Measurements from ENCODE around the gene NAB2.
"Not testable (repeated sequence)": the region's sequence is repeated elsewhere in the genome, so short reads cannot be mapped to it uniquely, and the experiment has no call there.

Gene NAB2

GRCh38 chr12:57066245-57066644, 22.7 kb upstream of the NAB2 start:
- no peak overlapping the region for H3K9ac ChIP-seq (ENCODE audit: low read length in 2 of 2)
- no peaks in the 10 kb centered on the region for H3K27me3 ChIP-seq (ENCODE audit: control insufficient read depth in 1 of 2, insufficient read depth in 2 of 2, low read length in 2 of 2)
- no peak overlapping the region for H3K4me3 ChIP-seq (ENCODE audit: low read length in 2 of 2)
- H3K9me3 ChIP-seq (ENCODE audit: control insufficient read depth in 2 of 2, low read length in 2 of 2) = no peaks in the 10 kb centered on the region
- H3K4me1 ChIP-seq (ENCODE audit: control insufficient read depth, insufficient read depth, low read length) = no peaks in the 10 kb centered on the region
- no peak overlapping the region for H3K27ac ChIP-seq (ENCODE audit: low read length)
- peaks cover 7 to 12% of the 10 kb centered on the region in 2 donors for H3K36me3 ChIP-seq (ENCODE audit: control insufficient read depth in 2 of 2, insufficient read depth in 2 of 2, low read length in 2 of 2)

- Histone ChIP-seq H3K36me3 (ENCODE audit: control insufficient read depth in 2 of 2, insufficient read depth in 2 of 2, low read length in 2 of 2) (peaks cover 7 to 9% of the 10 kb centered on the region in 2 donors), H3K9ac (ENCODE audit: low read length in 2 of 2) (peak overlapping the region; percentile 37 to 71), H3K27ac (ENCODE audit: low read length) (peak overlapping the region; percentile 76), H3K4me3 (ENCODE audit: low read length in 2 of 2) (peak overlapping the region in 1 of 2 donors; percentile 5), H3K27me3 (ENCODE audit: control insufficient read depth in 1 of 2, insufficient read depth in 2 of 2, low read length in 2 of 2) (no peaks in the 10 kb centered on the region), H3K9me3 (ENCODE audit: control insufficient read depth in 2 of 2, low read length in 2 of 2) (no peaks in the 10 kb centered on the region), H3K4me1 (ENCODE audit: control insufficient read depth, insufficient read depth, low read length) (peaks cover 4% of the 10 kb centered on the region)
Observed at GRCh38 chr12:57069523-57069922, 19.4 kb upstream of the NAB2 start.

- Histone ChIP-seq H3K4me3 (ENCODE audit: low read length in 2 of 2) (peak overlapping the region in 1 of 2 donors; percentile 22), H3K36me3 (ENCODE audit: control insufficient read depth in 2 of 2, insufficient read depth in 2 of 2, low read length in 2 of 2) (peaks cover 2 to 4% of the 10 kb centered on the region in 2 donors), H3K27ac (ENCODE audit: low read length) (peak overlapping the region; percentile 55), H3K9me3 (ENCODE audit: control insufficient read depth in 2 of 2, low read length in 2 of 2) (no peaks in the 10 kb centered on the region), H3K4me1 (ENCODE audit: control insufficient read depth, insufficient read depth, low read length) (peaks cover 6% of the 10 kb centered on the region), H3K9ac (ENCODE audit: low read length in 2 of 2) (no peak overlapping the region), H3K27me3 (ENCODE audit: control insufficient read depth in 1 of 2, insufficient read depth in 2 of 2, low read length in 2 of 2) (no peaks in the 10 kb centered on the region)
Observed at GRCh38 chr12:57072661-57073060, 16.3 kb upstream of the NAB2 start.

GRCh38 chr12:57073566-57074450, 15.1 kb upstream of the NAB2 start:
- not testable (repeated sequence) for H3K27me3 ChIP-seq (ENCODE audit: control insufficient read depth in 1 of 2, insufficient read depth in 2 of 2, low read length in 2 of 2); H3K9ac ChIP-seq (ENCODE audit: low read length in 2 of 2); H3K4me3 ChIP-seq (ENCODE audit: low read length in 2 of 2); H3K27ac ChIP-seq (ENCODE audit: low read length); H3K9me3 ChIP-seq (ENCODE audit: control insufficient read depth in 2 of 2, low read length in 2 of 2); H3K36me3 ChIP-seq (ENCODE audit: control insufficient read depth in 2 of 2, insufficient read depth in 2 of 2, low read length in 2 of 2)
- H3K4me1 ChIP-seq (ENCODE audit: control insufficient read depth, insufficient read depth, low read length) = peaks cover 11% of the 10 kb centered on the region

- H3K27ac ChIP-seq (ENCODE audit: low read length) = peak within 1 kb of the TSS; percentile 84
- no peaks in the 10 kb centered on the region for H3K36me3 ChIP-seq (ENCODE audit: control insufficient read depth in 2 of 2, insufficient read depth in 2 of 2, low read length in 2 of 2)
- H3K9me3 ChIP-seq (ENCODE audit: control insufficient read depth in 2 of 2, low read length in 2 of 2) = no peaks in the 10 kb centered on the region
- H3K9ac ChIP-seq (ENCODE audit: low read length in 2 of 2) = peak within 1 kb of the TSS; percentile 75 to 79
- H3K4me1 ChIP-seq (ENCODE audit: control insufficient read depth, insufficient read depth, low read length) = peaks cover 15% of the 10 kb centered on the region
- peak within 1 kb of the TSS; percentile 76 to 83 for H3K4me3 ChIP-seq (ENCODE audit: low read length in 2 of 2)
- no peaks in the 10 kb centered on the region for H3K27me3 ChIP-seq (ENCODE audit: control insufficient read depth in 1 of 2, insufficient read depth in 2 of 2, low read length in 2 of 2)
Observed at GRCh38 chr12:57078519-57079404, 10.2 kb upstream of the NAB2 start, which contains the start of gene NEMP1. NEMP1 (minus strand) TSS chr12:57078791; CDS start chr12:57078745, 46 bp downstream.

GRCh38 chr12:57079821-57080220, 9.1 kb upstream of the NAB2 start:
- Histone ChIP-seq H3K4me1 (ENCODE audit: control insufficient read depth, insufficient read depth, low read length) (peaks cover 15% of the 10 kb centered on the region), H3K27me3 (ENCODE audit: control insufficient read depth in 1 of 2, insufficient read depth in 2 of 2, low read length in 2 of 2) (no peaks in the 10 kb centered on the region), H3K9ac (ENCODE audit: low read length in 2 of 2) (peak overlapping the region in 1 of 2 donors; percentile 75), H3K27ac (ENCODE audit: low read length) (peak overlapping the region; percentile 84), H3K36me3 (ENCODE audit: control insufficient read depth in 2 of 2, insufficient read depth in 2 of 2, low read length in 2 of 2) (no peaks in the 10 kb centered on the region), H3K4me3 (ENCODE audit: low read length in 2 of 2) (no peak overlapping the region), H3K9me3 (ENCODE audit: control insufficient read depth in 2 of 2, low read length in 2 of 2) (no peaks in the 10 kb centered on the region)

- no peak overlapping the region for H3K27ac ChIP-seq (ENCODE audit: low read length)
- H3K4me3 ChIP-seq (ENCODE audit: low read length in 2 of 2) = no peak overlapping the region
- H3K27me3 ChIP-seq (ENCODE audit: control insufficient read depth in 1 of 2, insufficient read depth in 2 of 2, low read length in 2 of 2) = no peaks in the 10 kb centered on the region
- H3K4me1 ChIP-seq (ENCODE audit: control insufficient read depth, insufficient read depth, low read length) = peaks cover 18% of the 10 kb centered on the region
- no peaks in the 10 kb centered on the region for H3K9me3 ChIP-seq (ENCODE audit: control insufficient read depth in 2 of 2, low read length in 2 of 2)
- no peak overlapping the region for H3K9ac ChIP-seq (ENCODE audit: low read length in 2 of 2)
- no peaks in the 10 kb centered on the region for H3K36me3 ChIP-seq (ENCODE audit: control insufficient read depth in 2 of 2, insufficient read depth in 2 of 2, low read length in 2 of 2)
Observed at GRCh38 chr12:57080855-57081254, 8.1 kb upstream of the NAB2 start.

- H3K4me3 ChIP-seq (ENCODE audit: low read length in 2 of 2) = peak overlapping the region; percentile 88 to 90
- peaks cover 26% of the 10 kb centered on the region for H3K4me1 ChIP-seq (ENCODE audit: control insufficient read depth, insufficient read depth, low read length)
- no peaks in the 10 kb centered on the region for H3K9me3 ChIP-seq (ENCODE audit: control insufficient read depth in 2 of 2, low read length in 2 of 2)
- H3K9ac ChIP-seq (ENCODE audit: low read length in 2 of 2) = peak overlapping the region; percentile 97 to 99
- H3K36me3 ChIP-seq (ENCODE audit: control insufficient read depth in 2 of 2, insufficient read depth in 2 of 2, low read length in 2 of 2) = peaks cover 0 to under 1% of the 10 kb centered on the region in 2 donors
- H3K27ac ChIP-seq (ENCODE audit: low read length) = peak overlapping the region; percentile 100
- no peaks in the 10 kb centered on the region for H3K27me3 ChIP-seq (ENCODE audit: control insufficient read depth in 1 of 2, insufficient read depth in 2 of 2, low read length in 2 of 2)
Observed at GRCh38 chr12:57085999-57086492, 2.9 kb upstream of the NAB2 start.

- H3K4me1 ChIP-seq (ENCODE audit: control insufficient read depth, insufficient read depth, low read length) = peaks cover 31% of the 10 kb centered on the region
- peak overlapping the region; percentile 88 to 90 for H3K4me3 ChIP-seq (ENCODE audit: low read length in 2 of 2)
- H3K36me3 ChIP-seq (ENCODE audit: control insufficient read depth in 2 of 2, insufficient read depth in 2 of 2, low read length in 2 of 2) = peaks cover 0 to 2% of the 10 kb centered on the region in 2 donors
- peak overlapping the region; percentile 97 to 99 for H3K9ac ChIP-seq (ENCODE audit: low read length in 2 of 2)
- no peaks in the 10 kb centered on the region for H3K9me3 ChIP-seq (ENCODE audit: control insufficient read depth in 2 of 2, low read length in 2 of 2)
- H3K27me3 ChIP-seq (ENCODE audit: control insufficient read depth in 1 of 2, insufficient read depth in 2 of 2, low read length in 2 of 2) = no peaks in the 10 kb centered on the region
- peak overlapping the region; percentile 100 for H3K27ac ChIP-seq (ENCODE audit: low read length)
Observed at GRCh38 chr12:57086493-57087009, 2.4 kb upstream of the NAB2 start.

GRCh38 chr12:57087010-57087690, 1.8 kb upstream of the NAB2 start:
- Histone ChIP-seq H3K27ac (ENCODE audit: low read length) (peak overlapping the region; percentile 100), H3K36me3 (ENCODE audit: control insufficient read depth in 2 of 2, insufficient read depth in 2 of 2, low read length in 2 of 2) (peaks cover 0 to 7% of the 10 kb centered on the region in 2 donors), H3K4me1 (ENCODE audit: control insufficient read depth, insufficient read depth, low read length) (peaks cover 37% of the 10 kb centered on the region), H3K27me3 (ENCODE audit: control insufficient read depth in 1 of 2, insufficient read depth in 2 of 2, low read length in 2 of 2) (no peaks in the 10 kb centered on the region), H3K9me3 (ENCODE audit: control insufficient read depth in 2 of 2, low read length in 2 of 2) (no peaks in the 10 kb centered on the region), H3K9ac (ENCODE audit: low read length in 2 of 2) (peak overlapping the region; percentile 97 to 99), H3K4me3 (ENCODE audit: low read length in 2 of 2) (peak overlapping the region; percentile 88 to 90)
